ENCODE data around the gene HDHD2. TPM values are rescaled to one million over a fixed set of nuclear protein-coding genes. Genes with fewer than 3 reads are reported as not detected.

Gene HDHD2
- total RNA-seq, 1 donor: 17.3 TPM

DNA sequence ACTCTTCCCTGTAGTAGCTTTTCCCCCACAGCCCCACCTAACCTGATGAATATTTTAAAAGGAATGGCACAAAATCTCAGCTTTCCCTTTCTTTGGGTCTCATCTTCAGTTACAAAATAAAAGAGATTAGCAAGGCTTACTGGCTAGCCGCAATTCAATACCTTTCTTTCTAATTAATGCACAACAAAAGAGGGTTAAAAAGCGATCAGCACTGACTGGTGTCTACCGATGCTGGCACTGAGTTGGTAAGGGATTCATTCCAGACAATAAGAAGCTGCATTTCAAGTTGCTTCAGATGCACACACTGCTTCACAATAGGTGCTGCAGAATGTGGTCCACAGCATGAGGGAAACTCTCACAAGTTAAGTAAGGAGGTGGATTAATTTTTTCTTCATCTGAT, 41.9 kb downstream of the HDHD2 start:
- no peak for DNase-seq (ENCODE audit: low read depth)
- no peak overlapping the region for H3K4me3 ChIP-seq (ENCODE audit: low read depth, low read length)
- TF ChIP-seq, protein P1, sequence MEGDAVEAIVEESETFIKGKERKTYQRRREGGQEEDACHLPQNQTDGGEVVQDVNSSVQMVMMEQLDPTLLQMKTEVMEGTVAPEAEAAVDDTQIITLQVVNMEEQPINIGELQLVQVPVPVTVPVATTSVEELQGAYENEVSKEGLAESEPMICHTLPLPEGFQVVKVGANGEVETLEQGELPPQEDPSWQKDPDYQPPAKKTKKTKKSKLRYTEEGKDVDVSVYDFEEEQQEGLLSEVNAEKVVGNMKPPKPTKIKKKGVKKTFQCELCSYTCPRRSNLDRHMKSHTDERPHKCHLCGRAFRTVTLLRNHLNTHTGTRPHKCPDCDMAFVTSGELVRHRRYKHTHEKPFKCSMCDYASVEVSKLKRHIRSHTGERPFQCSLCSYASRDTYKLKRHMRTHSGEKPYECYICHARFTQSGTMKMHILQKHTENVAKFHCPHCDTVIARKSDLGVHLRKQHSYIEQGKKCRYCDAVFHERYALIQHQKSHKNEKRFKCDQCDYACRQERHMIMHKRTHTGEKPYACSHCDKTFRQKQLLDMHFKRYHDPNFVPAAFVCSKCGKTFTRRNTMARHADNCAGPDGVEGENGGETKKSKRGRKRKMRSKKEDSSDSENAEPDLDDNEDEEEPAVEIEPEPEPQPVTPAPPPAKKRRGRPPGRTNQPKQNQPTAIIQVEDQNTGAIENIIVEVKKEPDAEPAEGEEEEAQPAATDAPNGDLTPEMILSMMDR (IDR thresholded peaks at IDR 0.05; ENCODE audit: insufficient read depth, low read depth, low read length): no peak

DNA sequence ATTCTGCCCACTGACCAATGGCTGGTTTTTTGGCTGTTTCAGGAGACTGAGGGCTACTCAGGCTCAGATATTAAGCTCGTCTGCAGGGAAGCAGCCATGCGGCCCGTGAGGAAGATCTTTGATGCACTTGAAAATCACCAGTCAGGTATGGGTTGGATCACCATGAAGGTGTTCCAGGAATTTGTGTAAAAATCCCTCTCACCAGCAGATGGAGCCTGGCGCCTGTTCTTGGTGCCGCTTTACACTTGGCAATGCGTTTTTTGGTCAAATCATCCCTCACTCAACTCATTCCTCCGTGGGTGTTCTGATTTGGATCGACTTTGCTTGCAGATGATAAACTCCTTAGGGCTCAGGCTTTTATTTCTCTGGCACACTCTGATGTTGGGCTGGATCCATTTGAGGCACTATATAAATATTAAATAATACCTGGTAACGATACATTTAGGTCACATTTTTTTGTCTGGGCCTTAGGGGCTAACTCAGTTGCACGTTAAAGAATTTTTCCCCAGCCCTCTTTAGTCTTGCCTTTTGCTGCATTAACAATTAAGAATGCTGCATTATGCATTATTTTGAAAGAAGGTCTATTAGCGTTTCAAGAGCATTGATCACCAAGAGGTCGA, 50.0 kb downstream of the HDHD2 start:
- TF ChIP-seq, protein P1 (IDR thresholded peaks at IDR 0.05; ENCODE audit: insufficient read depth, low read depth, low read length): peak; percentile 76
- DNase-seq (ENCODE audit: low read depth): peak; percentile 44

DNA sequence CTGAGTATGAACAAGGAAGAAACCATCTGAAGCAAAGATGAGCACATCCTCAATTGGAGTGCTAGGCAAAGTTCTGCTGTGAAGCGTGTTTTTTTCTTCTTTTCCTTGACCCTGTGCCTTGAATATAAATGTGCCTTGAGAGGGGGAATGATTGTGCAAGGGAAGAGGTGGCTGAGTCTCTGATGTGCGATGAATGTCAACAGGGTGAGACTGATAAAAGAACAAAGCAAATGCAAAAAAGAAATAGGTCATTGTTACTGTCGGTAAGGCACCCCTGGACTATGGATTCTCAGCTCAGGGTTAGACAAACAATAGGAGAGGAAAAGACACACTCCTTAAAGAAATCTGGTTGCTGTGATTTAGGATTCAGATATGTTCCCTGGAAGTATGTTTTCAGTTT, 54.5 kb downstream of the HDHD2 start:
- no peak for DNase-seq (ENCODE audit: low read depth)
- TF ChIP-seq, protein P1 (IDR thresholded peaks at IDR 0.05; ENCODE audit: insufficient read depth, low read depth, low read length): no peak
- no peak overlapping the region for H3K4me3 ChIP-seq (ENCODE audit: low read depth, low read length)

More for the DNA sequence above, 50.0 kb downstream of the HDHD2 start:
- no peak overlapping the region for H3K4me3 ChIP-seq (ENCODE audit: low read depth, low read length)

DNA sequence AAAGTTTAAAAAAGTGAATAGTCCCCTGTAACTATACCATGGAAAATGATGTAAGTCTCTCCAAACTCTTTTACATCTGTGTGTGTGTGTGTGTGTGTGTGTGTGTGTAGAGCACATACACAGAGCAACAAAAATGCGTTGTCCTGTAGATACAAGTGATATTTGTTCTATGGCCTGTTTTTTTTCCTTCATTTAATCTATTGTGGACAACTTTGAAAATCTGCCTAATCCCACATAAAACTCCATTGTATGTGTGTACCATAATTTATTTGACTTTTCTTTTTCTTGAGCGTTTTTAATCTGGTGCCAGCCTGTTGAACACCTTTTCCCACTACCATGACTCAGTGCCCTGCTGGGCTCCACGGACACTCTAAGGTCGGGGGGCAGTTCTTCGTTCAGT, 62.6 kb downstream of the HDHD2 start:
- DNase-seq (ENCODE audit: low read depth): no peak
- TF ChIP-seq, protein P1 (IDR thresholded peaks at IDR 0.05; ENCODE audit: insufficient read depth, low read depth, low read length): no peak
- no peak overlapping the region for H3K4me3 ChIP-seq (ENCODE audit: low read depth, low read length)

DNA sequence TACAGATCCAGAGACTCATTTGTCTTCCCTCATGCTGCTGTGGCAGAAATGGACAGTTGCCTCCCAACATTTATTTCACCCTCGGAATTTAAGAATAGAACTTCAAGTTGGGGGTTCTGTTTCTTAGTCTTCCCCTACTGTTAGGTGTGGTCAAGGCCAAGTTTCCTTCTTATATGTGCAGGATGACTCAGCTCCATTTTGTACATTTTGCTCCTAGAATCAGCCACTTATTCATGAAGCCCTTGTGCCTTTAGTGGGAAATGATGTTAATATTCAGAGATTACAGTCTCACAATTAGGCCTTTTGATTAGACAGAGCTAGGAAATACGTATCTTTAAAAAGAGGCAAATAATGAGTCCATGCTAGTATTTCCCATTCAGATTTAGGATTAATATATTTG, 68.7 kb downstream of the HDHD2 start:
- DNase-seq (ENCODE audit: low read depth): no peak
- H3K4me3 ChIP-seq (ENCODE audit: low read depth, low read length): no peak overlapping the region
- TF ChIP-seq, protein P1 (IDR thresholded peaks at IDR 0.05; ENCODE audit: insufficient read depth, low read depth, low read length): no peak

DNA sequence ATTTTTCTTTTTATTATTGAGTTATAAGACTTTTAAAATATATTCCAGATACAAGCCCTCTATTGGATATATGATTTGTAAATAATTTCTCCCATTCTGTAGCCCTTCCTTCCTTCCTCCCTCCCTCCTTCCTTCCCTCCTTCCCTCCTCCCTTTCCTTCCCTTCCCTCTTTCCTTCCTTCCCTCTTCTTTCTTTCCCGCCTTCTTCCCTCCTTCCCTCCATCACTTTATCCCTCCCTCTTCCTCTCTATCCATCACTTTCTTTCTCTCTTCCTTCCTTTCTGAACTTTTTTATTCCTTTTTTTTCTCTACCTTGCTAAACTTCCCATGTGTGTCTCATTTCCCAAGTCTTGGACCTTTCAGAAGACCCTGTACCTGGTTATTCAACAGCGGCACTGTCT, 69.4 kb downstream of the HDHD2 start:
- no peak overlapping the region for H3K4me3 ChIP-seq (ENCODE audit: low read depth, low read length)
- TF ChIP-seq, protein P1 (IDR thresholded peaks at IDR 0.05; ENCODE audit: insufficient read depth, low read depth, low read length): no peak
- DNase-seq (ENCODE audit: low read depth): no peak

DNA sequence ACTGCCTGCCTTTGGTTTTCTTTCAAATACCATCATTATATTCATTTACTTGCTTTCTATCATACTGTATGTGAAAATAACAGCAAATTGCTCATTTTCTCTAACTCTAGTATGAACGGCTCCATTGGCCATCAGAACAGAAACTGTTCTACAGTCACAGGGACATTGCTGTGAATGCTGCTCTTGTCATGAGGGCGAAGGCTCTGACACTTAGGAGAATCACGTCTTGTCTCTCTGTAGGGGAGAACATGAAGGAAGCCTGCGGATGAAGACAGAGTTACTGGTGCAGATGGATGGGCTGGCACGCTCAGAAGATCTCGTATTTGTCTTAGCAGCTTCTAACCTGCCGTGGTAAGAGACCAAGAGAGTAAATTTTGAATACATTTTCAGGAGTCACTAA, 73.2 kb downstream of the HDHD2 start:
- TF ChIP-seq, protein P1 (IDR thresholded peaks at IDR 0.05; ENCODE audit: insufficient read depth, low read depth, low read length): no peak
- H3K4me3 ChIP-seq (ENCODE audit: low read depth, low read length): no peak overlapping the region
- no peak for DNase-seq (ENCODE audit: low read depth)
